K562 (cell line): Measurements from ENCODE around the gene DCAF7. TPM values are rescaled to one million over a fixed set of nuclear protein-coding genes. Genes with fewer than 3 reads are reported as not detected.

Experiments
- ATAC-seq: fragments of 200-7000 bp; cut with Tn5 transposase; 3 replicates; pipeline ENCODE4 v1.9.1; 2020; ENCODE audit warnings: moderate library complexity
- BruUV-seq: library from RNA; stranded (reverse); fragments of 400-500 nt; replicated peaks from 2 replicates; lab custom pipeline; 2021; lab: Mats Ljungman, UMichigan
- CTCF ChIA-PET: fragments of 300-600 bp; formaldehyde crosslinking; extraction: SDS; loops from one replicate; lab custom pipeline; 2021; ENCODE audit warnings: low intra/inter-chr PET ratio; lab: Yijun Ruan, JAX
- POLR2A ChIA-PET: fragments of 300-600, 350-650 bp; sonication (Branson Sonifier 250); formaldehyde crosslinking; extraction: SDS; loops from one replicate; lab custom pipeline; 2021; ENCODE audit warnings: antibody characterized with exemption, inconsistent platforms; lab: Yijun Ruan, JAX
- DNase-seq, 4 experiments: peaks; one replicate each; pipeline versions ENCODE4 v3.0.0 to v3.0.0-alpha.2; 2011 to 2018; ENCODE audit warnings: low spot score in 3 of 4, mixed read lengths in 3 of 4; ENCODE audit errors: extremely low read depth in 1 of 4
- FAIRE-seq: peaks from 2 replicates; lab custom pipeline; 2011; peaks lifted over from hg19 to GRCh38; lab: Jason Lieb, UNC
- H2AFZ ChIP-seq: 2 replicates; pipeline ENCODE4 v1.6.0; 2011; ENCODE audit warnings: low read depth, low read length, control low read depth, inconsistent platforms
- H3K27ac ChIP-seq: fragments of 200-600 bp; 3 replicates; pipeline ENCODE4 v1.8.0; 2011; ENCODE audit warnings: low read depth, mild to moderate bottlenecking, control low read depth, inconsistent platforms, low read length, moderate library complexity, mixed read lengths; ENCODE audit errors: extremely low read depth
- H3K27me3 ChIP-seq, 2 experiments: fragments of 300-600 bp in 1 of 2; 2 replicates in 1 of 2; 3 replicates in 1 of 2; pipeline versions ENCODE4 v1.6.0 to v1.8.0; 2011; ENCODE audit warnings: inconsistent platforms in 2 of 2, low read length in 2 of 2, mild to moderate bottlenecking in 1 of 2, mixed read lengths in 1 of 2, moderate library complexity in 1 of 2; ENCODE audit not compliant: control insufficient read depth in 2 of 2, insufficient read depth in 2 of 2
- H3K36me3 ChIP-seq: fragments of 300-600 bp; 3 replicates; pipeline ENCODE4 v1.8.0; 2011; ENCODE audit warnings: mild to moderate bottlenecking, low read length, inconsistent platforms; ENCODE audit not compliant: control insufficient read depth, insufficient read depth
- H3K4me1 ChIP-seq, 2 experiments: fragments of 200-600 bp in 1 of 2; replicated peaks in 1 of 2; 2 replicates in 1 of 2; 3 replicates in 1 of 2; pipeline versions ENCODE4 v1.5.1 to v1.8.0; 2011; ENCODE audit warnings: inconsistent platforms in 2 of 2, low read length in 2 of 2, mild to moderate bottlenecking in 1 of 2, mixed read lengths in 1 of 2, moderate library complexity in 1 of 2; ENCODE audit not compliant: control insufficient read depth in 2 of 2, insufficient read depth in 2 of 2
- H3K4me2 ChIP-seq: 2 replicates; pipeline ENCODE4 v1.6.1; 2011; ENCODE audit warnings: low read length, control low read depth, inconsistent platforms, mixed read lengths; ENCODE audit not compliant: insufficient read depth
- H3K4me3 ChIP-seq: fragments of 200-600 bp; sonication (generic), shearing (Covaris generic); 2 replicates; pipeline ENCODE4 v1.5.1; 2016; ENCODE audit warnings: control low read depth, inconsistent platforms
- H3K79me2 ChIP-seq: fragments of 200-600 bp; 3 replicates; pipeline ENCODE4 v1.8.0; 2011; ENCODE audit warnings: low read length, inconsistent platforms; ENCODE audit not compliant: control insufficient read depth, insufficient read depth
- H3K9ac ChIP-seq, 2 experiments: 2 replicates each; pipeline versions ENCODE4 v1.6.0 to v1.6.1; 2011; ENCODE audit warnings: low read depth in 2 of 2, low read length in 2 of 2, control low read depth in 1 of 2, inconsistent platforms in 1 of 2, mild to moderate bottlenecking in 1 of 2, mixed read lengths in 1 of 2; ENCODE audit not compliant: insufficient read depth in 1 of 2
- H3K9me1 ChIP-seq: one replicate; pipeline ENCODE4 v1.6.0; 2011; ENCODE audit warnings: inconsistent platforms, mild to moderate bottlenecking, low read length, moderate library complexity; ENCODE audit not compliant: control insufficient read depth, insufficient read depth
- H3K9me3 ChIP-seq: replicated peaks from 2 replicates; pipeline ENCODE4 v1.5.1; 2011; ENCODE audit warnings: low read depth, low read length, inconsistent platforms; ENCODE audit not compliant: control insufficient read depth, insufficient read depth
- H4K20me1 ChIP-seq: replicated peaks from 2 replicates; pipeline ENCODE4 v1.6.1; 2011; ENCODE audit warnings: low read length, inconsistent platforms, mixed read lengths; ENCODE audit not compliant: control insufficient read depth, insufficient read depth
- HBP1 ChIP-seq: fragments of 450-650 bp; formaldehyde crosslinking; IDR thresholded peaks from 2 replicates; pipeline ENCODE4 v1.4.0; 2022; ENCODE audit warnings: missing genetic modification characterization
- IFI16 ChIP-seq: fragments of 250-450 bp; sonication (Bioruptor Pico); IDR thresholded peaks from 2 replicates; pipeline ENCODE4 v2.1.2; 2022; ENCODE audit warnings: mild to moderate bottlenecking, inconsistent platforms
- SOX6 ChIP-seq: fragments of 450-650 bp; IDR thresholded peaks from 2 replicates; pipeline ENCODE4 v1.6.1; 2014; ENCODE audit warnings: mild to moderate bottlenecking
- U2AF2 ChIP-seq: fragments of 200-400 bp; formaldehyde crosslinking; optimal IDR thresholded peaks from 2 replicates; pipeline ENCODE3; 2017; ENCODE audit warnings: low read depth, mild to moderate bottlenecking, low read length
- YBX1 ChIP-seq: fragments of 450-650 bp; IDR thresholded peaks from 2 replicates; pipeline ENCODE4 v1.7.1; 2016; ENCODE audit warnings: mild to moderate bottlenecking
- WGBS: fragments of 100-300 bp; shearing (Covaris generic); methylation state at CpG from one replicate; pipeline ENCODE4 v1.1.6; 2016; ENCODE audit warnings: low coverage, mixed read lengths; ENCODE audit not compliant: insufficient coverage; ENCODE audit errors: missing lambda C conversion rate; 5-methylcytosine and 5-hydroxymethylcytosine counted together
- in situ Hi-C: fragments of 300-500 bp; cut with MboI; formaldehyde crosslinking; loops from 4 replicates; pipeline ENCODE4 v1.15.0; 2018; ENCODE audit warnings: inconsistent platforms, mixed read lengths
- intact Hi-C: fragments of 100-400 bp; cut with micrococcal nuclease; formaldehyde crosslinking; loops from 2 replicates; pipeline ENCODE4 v1.14.2; 2022
- polyA plus RNA-seq, 8 experiments: library from polyadenylated mRNA; depleted of rRNA in 4 of 8; stranded (reverse) in 5 of 8; unstranded in 3 of 8; fragments of >200 nt; fragmentation: Nextera tagmentation in 2 of 8; fragmentation: Illumina TruSeq in 1 of 8; extraction: Ambion mirVana in 2 of 8; extraction: Trizol in 1 of 8; gene quantifications; 2 replicates each; pipeline versions ENCODE4 v1.2.1 to v1.2.3, GENCODE V29; 2011 to 2014; ENCODE audit warnings: inconsistent platforms in 1 of 8, missing spikeins in 1 of 8
- total RNA-seq, 7 experiments: library from RNA; depleted of rRNA in 6 of 7; stranded (reverse); fragments of >200 nt in 6 of 7; fragmentation: Illumina TruSeq in 2 of 7; extraction: Trizol in 2 of 7; gene quantifications; 2 replicates each; pipeline versions ENCODE4 v1.2.1 to v1.2.3, GENCODE V29; 2011 to 2021; ENCODE audit warnings: low replicate concordance in 1 of 7

DCAF7 gene
- total and polyA plus RNA-seq, 9 of the 15 experiments (the other 6 are each of a cell fraction or from before 2014, with no cell fraction given): 30.8 to 123 (median 40.2) TPM

GRCh38 chr17:63526861-63527260 is 23.4 kb upstream of the DCAF7 start:
- intact Hi-C loops: no loop called here
- 0% methylated on average over 5 of the region's 5 CpGs for WGBS
- no TSS peak for BruUV-seq
- Histone ChIP-seq H3K79me2 (no peaks in the 10 kb centered on the region), H2AFZ (no peak overlapping the region), H3K9ac (no peak overlapping the region), H3K36me3 (no peaks in the 10 kb centered on the region), H3K9me3 (no peaks in the 10 kb centered on the region), H3K27me3 (peaks cover 6 to 40% of the 10 kb centered on the region in 2 experiments; a peak in 4 of 5 replicates), H3K9me1 (peaks cover 5% of the 10 kb centered on the region), H4K20me1 (peaks cover 23% of the 10 kb centered on the region), H3K27ac (no peak overlapping the region), H3K4me2 (no peak overlapping the region), H3K4me1 (peaks cover 0 to 22% of the 10 kb centered on the region in 2 experiments; a peak in 3 of 5 replicates), H3K4me3 (no peak overlapping the region)
- TF ChIP-seq U2AF2: no peak
- no peak for TF ChIP-seq IFI16 (CRISPR knock-in tag)
- no peak for TF ChIP-seq YBX1
- TF ChIP-seq SOX6: no peak
- TF ChIP-seq HBP1 (CRISPR knock-in tag): no peak
- POLR2A ChIA-PET: interaction anchor here (0.6 to 1.2 kb wide), 2 partner anchors 8 to 36 kb away, joined by 3 to 4 read pairs; no protein-coding TSS in a partner anchor
- CTCF ChIA-PET: no interaction called here
- FAIRE-seq: no peak
- ATAC-seq: no peak
- in situ Hi-C loops: no loop called here
- DNase-seq: no peak
